HCT116 (cell line): ENCODE data around the gene CDX1. TPM values are rescaled to one million over a fixed set of nuclear protein-coding genes. Genes with fewer than 3 reads are reported as not detected.

ENCODE experiments used
- ATAC-seq: fragments of 200-7000 bp; cut with Tn5 transposase; 2 replicates; pipeline ENCODE4 v1.9.1; 2020; ENCODE audit warnings: mild to moderate bottlenecking, moderate library complexity
- BruUV-seq: library from RNA; stranded (reverse); fragments of 400-500 nt; replicated peaks from 2 replicates; lab custom pipeline; 2021; lab: Mats Ljungman, UMichigan
- CTCF ChIA-PET: fragments of 300-600 bp; sonication (Branson Sonifier 250); formaldehyde crosslinking; loops from one replicate; lab custom pipeline; 2021; ENCODE audit warnings: antibody characterized with exemption; lab: Charles Lee
- POLR2A ChIA-PET: fragments of 300-600, 350-600 bp; sonication (Branson Sonifier 250); formaldehyde crosslinking; loops from one replicate; lab custom pipeline; 2021; ENCODE audit warnings: antibody characterized with exemption; lab: Charles Lee
- RAD21 ChIA-PET, 2 experiments: fragments of 300-600 bp; sonication (Branson Sonifier 250); formaldehyde crosslinking; loops; one replicate each; lab custom pipeline; 2023; ENCODE audit warnings: low total read pairs in 2 of 2; ENCODE audit not compliant: uncharacterized antibody in 2 of 2, unreplicated experiment in 2 of 2, low non-redundant PET in 1 of 2; lab: Charles Lee
- DNase-seq: peaks from one replicate; pipeline ENCODE4 v3.0.0-alpha.2; 2010; ENCODE audit warnings: low read depth, low spot score
- H2AFZ ChIP-seq: fragments of 200-600 bp; shearing (Covaris generic), sonication (generic); 2 replicates; pipeline ENCODE4 v1.6.1; 2017; ENCODE audit warnings: low read depth, mixed run types, mixed read lengths, antibody characterized with exemption, low read length; ENCODE audit not compliant: poor library complexity, severe bottlenecking
- H3K27ac ChIP-seq: 2 replicates; pipeline ENCODE4 v1.5.1; 2012; ENCODE audit warnings: low read depth, low read length
- H3K27me3 ChIP-seq: fragments of 200-600 bp; sonication (generic); 2 replicates; pipeline ENCODE4 v1.6.1; 2016; ENCODE audit warnings: mixed run types, low read length, mixed read lengths; ENCODE audit not compliant: insufficient read depth
- H3K36me3 ChIP-seq, 2 experiments: fragments of 200-500 bp in 1 of 2; fragments of 200-600 bp in 1 of 2; sonication (Bioruptor generic) in 1 of 2; sonication (generic) in 1 of 2; 2 replicates each; pipeline versions ENCODE4 v1.5.1 to v1.6.1; 2014 to 2016; ENCODE audit warnings: low read length in 2 of 2, inconsistent platforms in 1 of 2, mixed read lengths in 1 of 2, mixed run types in 1 of 2; ENCODE audit not compliant: insufficient read depth in 2 of 2, control insufficient read depth in 1 of 2
- H3K4me1 ChIP-seq, 2 experiments: fragments of 200-600 bp in 1 of 2; sonication (generic) in 1 of 2; 2 replicates each; pipeline versions ENCODE4 v1.5.1 to v1.6.1; 2012 to 2017; ENCODE audit warnings: low read length in 2 of 2, inconsistent platforms in 1 of 2, mild to moderate bottlenecking in 1 of 2, mixed read lengths in 1 of 2, mixed run types in 1 of 2, moderate library complexity in 1 of 2; ENCODE audit not compliant: insufficient read depth in 2 of 2, control insufficient read depth in 1 of 2
- H3K4me2 ChIP-seq: fragments of 200-600 bp; sonication (generic); 2 replicates; pipeline ENCODE4 v1.6.1; 2017; ENCODE audit warnings: mixed run types, low read length, mixed read lengths
- H3K4me3 ChIP-seq, 2 experiments: fragments of 200-600 bp in 1 of 2; sonication (generic) in 1 of 2; replicated peaks in 1 of 2; 2 replicates each; pipeline ENCODE4 v1.5.1; 2011 to 2016; ENCODE audit warnings: low read length in 2 of 2, control low read depth in 1 of 2, low read depth in 1 of 2, mild to moderate bottlenecking in 1 of 2, mixed read lengths in 1 of 2, mixed run types in 1 of 2
- H3K79me2 ChIP-seq: fragments of 200-600 bp; sonication (generic); 2 replicates; pipeline ENCODE4 v1.6.1; 2017; ENCODE audit warnings: mild to moderate bottlenecking, mixed run types, low read length, moderate library complexity, mixed read lengths; ENCODE audit not compliant: insufficient read depth
- H3K9ac ChIP-seq: fragments of 200-600 bp; sonication (generic); 2 replicates; pipeline ENCODE4 v1.6.1; 2016; ENCODE audit warnings: low read length, mixed read lengths
- H3K9me2 ChIP-seq: fragments of 200-600 bp; sonication (generic), shearing (Covaris generic); 2 replicates; pipeline ENCODE4 v1.6.1; 2017; ENCODE audit warnings: mixed run types, mild to moderate bottlenecking, moderate library complexity; ENCODE audit not compliant: insufficient read depth
- H3K9me3 ChIP-seq, 2 experiments: fragments of 200-500 bp in 1 of 2; fragments of 200-600 bp in 1 of 2; sonication (Bioruptor generic) in 1 of 2; sonication (generic) in 1 of 2; 2 replicates each; pipeline ENCODE4 v1.6.1; 2014 to 2017; ENCODE audit warnings: low read length in 2 of 2, mixed read lengths in 2 of 2, inconsistent platforms in 1 of 2, low read depth in 1 of 2, mild to moderate bottlenecking in 1 of 2, mixed run types in 1 of 2, moderate library complexity in 1 of 2; ENCODE audit not compliant: control insufficient read depth in 1 of 2, insufficient read depth in 1 of 2
- H4K20me1 ChIP-seq: fragments of 200-600 bp; sonication (generic), shearing (Covaris generic); 2 replicates; pipeline ENCODE4 v1.6.1; 2017; ENCODE audit warnings: mixed run types, mild to moderate bottlenecking, moderate library complexity; ENCODE audit not compliant: insufficient read depth
- ATF3 ChIP-seq: IDR thresholded peaks from 2 replicates; pipeline ENCODE4 v1.6.1; 2012
- CEBPB ChIP-seq: IDR thresholded peaks from 2 replicates; pipeline ENCODE4 v1.6.1; 2012; ENCODE audit warnings: low read depth
- CTCF ChIP-seq, 3 experiments: fragments of 200-600 bp in 1 of 3; sonication (generic) in 1 of 3; IDR thresholded peaks in 2 of 3; conservative IDR thresholded peaks in 1 of 3; 2 replicates each; pipeline ENCODE4 v1.5.1; 2012 to 2017; ENCODE audit warnings: low read depth in 2 of 3, low read length in 2 of 3, antibody characterized with exemption in 1 of 3, borderline replicate concordance in 1 of 3, control low read depth in 1 of 3, mild to moderate bottlenecking in 1 of 3, mixed read lengths in 1 of 3, mixed run types in 1 of 3, moderate library complexity in 1 of 3; ENCODE audit not compliant: insufficient read depth in 1 of 3
- EGR1 ChIP-seq: IDR thresholded peaks from 2 replicates; pipeline ENCODE4 v1.6.1; 2012; ENCODE audit warnings: low read depth
- ELF1 ChIP-seq: IDR thresholded peaks from 2 replicates; pipeline ENCODE4 v1.6.1; 2012; ENCODE audit warnings: low read depth, borderline replicate concordance
- EZH2phosphoT487 ChIP-seq: fragments of 200-600 bp; IDR thresholded peaks from 2 replicates; pipeline ENCODE4 v1.6.1; 2018; ENCODE audit warnings: antibody characterized with exemption, borderline replicate concordance
- FOSL1 ChIP-seq: IDR thresholded peaks from 2 replicates; pipeline ENCODE4 v1.6.1; 2012; ENCODE audit warnings: low read depth
- MAX ChIP-seq: IDR thresholded peaks from 2 replicates; pipeline ENCODE4 v1.6.1; 2012
- POLR2A ChIP-seq: IDR thresholded peaks from 2 replicates; pipeline ENCODE4 v1.7.0; 2011; ENCODE audit warnings: borderline replicate concordance; ENCODE audit not compliant: insufficient read depth, insufficient read length; ENCODE audit errors: extremely low read depth
- POLR2AphosphoS5 ChIP-seq: IDR thresholded peaks from 2 replicates; pipeline ENCODE4 v1.6.1; 2011; ENCODE audit warnings: mild to moderate bottlenecking, low read depth, low read length, moderate library complexity
- RAD21 ChIP-seq: IDR thresholded peaks from 2 replicates; pipeline ENCODE4 v1.6.1; 2012; ENCODE audit warnings: low read depth, mild to moderate bottlenecking
- SIN3A ChIP-seq: IDR thresholded peaks from 2 replicates; pipeline ENCODE4 v1.6.1; 2012; ENCODE audit warnings: low read depth
- SP1 ChIP-seq: IDR thresholded peaks from 2 replicates; pipeline ENCODE4 v1.6.1; 2012; ENCODE audit warnings: low read depth
- SRF ChIP-seq: IDR thresholded peaks from 2 replicates; pipeline ENCODE4 v1.6.1; 2012; ENCODE audit warnings: low read depth
- YY1 ChIP-seq: IDR thresholded peaks from 2 replicates; pipeline ENCODE4 v1.6.1; 2011; ENCODE audit warnings: low read length, low read depth, moderate library complexity, mild to moderate bottlenecking; ENCODE audit not compliant: insufficient replicate concordance; ENCODE audit errors: extremely low read depth
- ZBTB33 ChIP-seq: IDR thresholded peaks from 2 replicates; pipeline ENCODE4 v1.6.1; 2011; ENCODE audit warnings: mild to moderate bottlenecking, low read length, moderate library complexity; ENCODE audit not compliant: insufficient replicate concordance; ENCODE audit errors: extremely low read depth
- ZFX ChIP-seq: fragments of 450-650 bp; IDR thresholded peaks from 2 replicates; pipeline ENCODE4 v1.6.1; 2017
- ZNF274 ChIP-seq: fragments of 200-500 bp; sonication (Bioruptor generic); IDR thresholded peaks from 2 replicates; pipeline ENCODE4 v1.6.1; 2014; ENCODE audit warnings: mild to moderate bottlenecking, low read depth, low read length, inconsistent platforms
- intact Hi-C: fragments of 100-400 bp; cut with micrococcal nuclease; formaldehyde crosslinking; loops from 2 replicates; pipeline ENCODE4 v1.10.0; 2022
- total RNA-seq: library from RNA; stranded (reverse); gene quantifications from one replicate; pipeline ENCODE4 v1.2.1, GENCODE V29; 2021; ENCODE audit not compliant: unreplicated experiment
- TF ChIP-seq, protein P1 (sequence below): IDR thresholded peaks from 2 replicates; pipeline ENCODE4 v1.6.1; 2012; ENCODE audit warnings: low read depth

CDX1 gene
- total RNA-seq, 1 experiment from 2014 or later, result not detected

DNA sequence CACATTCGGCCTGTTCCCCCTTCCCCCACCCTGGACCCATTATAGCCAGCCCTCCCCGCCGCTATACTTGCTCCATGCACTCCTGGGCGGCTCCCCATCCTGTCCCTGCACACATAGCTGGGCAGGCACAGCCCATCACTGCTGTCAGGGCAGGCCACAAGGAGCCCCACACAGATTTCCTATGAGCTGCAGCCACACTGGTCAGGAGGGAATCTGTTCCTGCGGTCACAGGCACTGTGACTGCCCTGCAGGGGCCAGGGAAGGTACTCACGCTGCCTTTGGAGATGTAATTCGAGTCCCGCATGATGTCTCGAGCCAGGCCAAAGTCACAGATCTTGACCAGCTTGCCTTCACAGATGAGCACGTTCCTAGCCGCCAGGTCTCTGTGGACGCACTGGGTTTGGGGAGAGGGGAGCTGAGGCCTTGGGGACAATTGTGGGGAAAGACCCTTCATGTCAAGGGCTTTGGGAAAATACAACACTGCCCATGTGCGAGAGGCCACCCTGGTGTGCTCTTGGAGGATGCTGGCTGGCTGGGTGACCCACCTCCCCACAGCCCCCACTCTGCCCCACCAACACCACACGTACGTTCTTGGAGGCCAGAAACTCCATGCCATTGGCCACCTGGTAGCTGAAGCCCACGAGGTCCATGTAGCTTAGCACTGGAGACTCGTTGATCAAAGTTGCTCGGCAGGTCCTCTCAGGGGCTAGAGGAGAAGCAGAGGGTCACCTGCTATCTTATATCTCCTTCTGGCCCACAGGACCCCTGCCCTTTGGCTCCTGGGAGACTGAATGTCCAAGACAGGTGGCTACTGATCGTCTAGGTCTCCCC, 45.7 kb upstream of the CDX1 start:
- no peaks in the 10 kb centered on the region for H3K36me3 ChIP-seq
- RAD21 ChIA-PET, result no interaction called here
- POLR2A ChIA-PET, result no interaction called here
- BruUV-seq, result no TSS peak
- no peaks in the 10 kb centered on the region for H3K9me2 ChIP-seq
- ATAC-seq, result no peak
- H3K9ac ChIP-seq, result no peak overlapping the region
- no peak for TF ChIP-seq CTCF (IDR thresholded peaks at IDR 0.05 in 2 of 3, conservative IDR thresholded peaks at IDR 0.05 in 1 of 3; ENCODE audit: borderline replicate concordance in 1 of 3, insufficient read depth in 1 of 3, low read depth in 2 of 3, low read length in 2 of 3)
- TF ChIP-seq FOSL1, result no peak
- TF ChIP-seq RAD21, result no peak
- no peak for TF ChIP-seq SRF
- no peak for TF ChIP-seq MAX
- no peak for TF ChIP-seq EGR1
- TF ChIP-seq SIN3A, result no peak
- no peak for TF ChIP-seq SP1
- TF ChIP-seq, protein P1, sequence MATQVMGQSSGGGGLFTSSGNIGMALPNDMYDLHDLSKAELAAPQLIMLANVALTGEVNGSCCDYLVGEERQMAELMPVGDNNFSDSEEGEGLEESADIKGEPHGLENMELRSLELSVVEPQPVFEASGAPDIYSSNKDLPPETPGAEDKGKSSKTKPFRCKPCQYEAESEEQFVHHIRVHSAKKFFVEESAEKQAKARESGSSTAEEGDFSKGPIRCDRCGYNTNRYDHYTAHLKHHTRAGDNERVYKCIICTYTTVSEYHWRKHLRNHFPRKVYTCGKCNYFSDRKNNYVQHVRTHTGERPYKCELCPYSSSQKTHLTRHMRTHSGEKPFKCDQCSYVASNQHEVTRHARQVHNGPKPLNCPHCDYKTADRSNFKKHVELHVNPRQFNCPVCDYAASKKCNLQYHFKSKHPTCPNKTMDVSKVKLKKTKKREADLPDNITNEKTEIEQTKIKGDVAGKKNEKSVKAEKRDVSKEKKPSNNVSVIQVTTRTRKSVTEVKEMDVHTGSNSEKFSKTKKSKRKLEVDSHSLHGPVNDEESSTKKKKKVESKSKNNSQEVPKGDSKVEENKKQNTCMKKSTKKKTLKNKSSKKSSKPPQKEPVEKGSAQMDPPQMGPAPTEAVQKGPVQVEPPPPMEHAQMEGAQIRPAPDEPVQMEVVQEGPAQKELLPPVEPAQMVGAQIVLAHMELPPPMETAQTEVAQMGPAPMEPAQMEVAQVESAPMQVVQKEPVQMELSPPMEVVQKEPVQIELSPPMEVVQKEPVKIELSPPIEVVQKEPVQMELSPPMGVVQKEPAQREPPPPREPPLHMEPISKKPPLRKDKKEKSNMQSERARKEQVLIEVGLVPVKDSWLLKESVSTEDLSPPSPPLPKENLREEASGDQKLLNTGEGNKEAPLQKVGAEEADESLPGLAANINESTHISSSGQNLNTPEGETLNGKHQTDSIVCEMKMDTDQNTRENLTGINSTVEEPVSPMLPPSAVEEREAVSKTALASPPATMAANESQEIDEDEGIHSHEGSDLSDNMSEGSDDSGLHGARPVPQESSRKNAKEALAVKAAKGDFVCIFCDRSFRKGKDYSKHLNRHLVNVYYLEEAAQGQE, result no peak
- TF ChIP-seq ZNF274, result no peak
- TF ChIP-seq ELF1, result no peak
- TF ChIP-seq ATF3, result no peak
- TF ChIP-seq ZBTB33, result no peak
- TF ChIP-seq POLR2AphosphoS5, result no peak
- no peak for TF ChIP-seq EZH2phosphoT487
- TF ChIP-seq CEBPB, result no peak
- no peak for TF ChIP-seq POLR2A
- TF ChIP-seq YY1, result no peak
- TF ChIP-seq ZFX, result no peak
- H3K27me3 ChIP-seq, result no peaks in the 10 kb centered on the region
- no peaks in the 10 kb centered on the region for H4K20me1 ChIP-seq
- no peaks in the 10 kb centered on the region for H3K79me2 ChIP-seq
- H3K9me3 ChIP-seq, result no peaks in the 10 kb centered on the region
- H3K4me1 ChIP-seq, result peaks cover 4 to 16% of the 10 kb centered on the region in 2 experiments; a peak in 3 of 4 replicates
- no peak for DNase-seq
- CTCF ChIA-PET, result no interaction called here
- no peak overlapping the region for H3K4me2 ChIP-seq
- H3K4me3 ChIP-seq, result no peak overlapping the region
- H3K27ac ChIP-seq, result no peak overlapping the region
- intact Hi-C loops, result no loop called here
- H2AFZ ChIP-seq, result no peak overlapping the region
